WTC11 (cell line): ENCODE results near the gene CALML4. TPM values are rescaled to one million over a fixed set of nuclear protein-coding genes. Genes with fewer than 3 reads are reported as not detected.
A peak's percentile ranks its signal among the peaks of the same experiment; 100 is the strongest.

ENCODE experiments used
- ATF2 ChIP-seq: sonication (generic); formaldehyde crosslinking; IDR thresholded peaks from 2 replicates; pipeline ENCODE4 v1.8.1; 2022; ENCODE audit warnings: low read depth, missing genetic modification reagents, borderline replicate concordance
- CREB1 ChIP-seq: sonication (generic); formaldehyde crosslinking; IDR thresholded peaks from 2 replicates; pipeline ENCODE4 v1.8.0; 2023; ENCODE audit warnings: mild to moderate bottlenecking, missing genetic modification reagents
- CREM ChIP-seq: sonication (generic); formaldehyde crosslinking; IDR thresholded peaks from 2 replicates; pipeline ENCODE4 v1.8.1; 2022; ENCODE audit warnings: mild to moderate bottlenecking, missing genetic modification reagents, moderate library complexity
- CTCF ChIP-seq: fragments of 200-600 bp; IDR thresholded peaks from 2 replicates; pipeline ENCODE4 v1.8.0; 2022; ENCODE audit warnings: antibody characterized with exemption
- ELF4 ChIP-seq: sonication (generic); formaldehyde crosslinking; IDR thresholded peaks from 2 replicates; pipeline ENCODE4 v1.8.1; 2022; ENCODE audit warnings: low read depth, mild to moderate bottlenecking, moderate library complexity, missing genetic modification reagents
- ESRRA ChIP-seq: sonication (generic); formaldehyde crosslinking; IDR thresholded peaks from 2 replicates; pipeline ENCODE4 v1.8.1; 2022; ENCODE audit warnings: mild to moderate bottlenecking, missing genetic modification reagents, borderline replicate concordance
- ETV6 ChIP-seq: sonication (generic); formaldehyde crosslinking; IDR thresholded peaks from 2 replicates; pipeline ENCODE4 v1.8.1; 2022; ENCODE audit warnings: mild to moderate bottlenecking, missing genetic modification reagents
- GTF2I ChIP-seq: fragments of 250-450 bp; sonication (Bioruptor Pico); conservative IDR thresholded peaks from 2 replicates; pipeline ENCODE4 v1.4.0; 2021; ENCODE audit warnings: mild to moderate bottlenecking
- HMGA2 ChIP-seq: fragments of 250-450 bp; sonication (Bioruptor Pico); IDR thresholded peaks from 2 replicates; pipeline ENCODE4 v1.4.0; 2021; ENCODE audit warnings: mild to moderate bottlenecking, moderate library complexity
- JUN ChIP-seq: sonication (generic); formaldehyde crosslinking; IDR thresholded peaks from 2 replicates; pipeline ENCODE4 v1.8.0; 2023; ENCODE audit warnings: mild to moderate bottlenecking, missing genetic modification reagents
- KAT7 ChIP-seq: sonication (generic); formaldehyde crosslinking; IDR thresholded peaks from 2 replicates; pipeline ENCODE4 v1.8.1; 2023; ENCODE audit warnings: missing genetic modification reagents, mild to moderate bottlenecking, borderline replicate concordance
- MXD4 ChIP-seq: fragments of 250-450 bp; sonication (Bioruptor Pico); IDR thresholded peaks from 2 replicates; pipeline ENCODE4 v1.8.0; 2021; ENCODE audit warnings: mild to moderate bottlenecking, moderate library complexity, borderline replicate concordance
- NFE2L1 ChIP-seq: sonication (generic); formaldehyde crosslinking; IDR thresholded peaks from 2 replicates; pipeline ENCODE4 v1.8.1; 2023; ENCODE audit warnings: missing genetic modification reagents
- NR1H2 ChIP-seq: sonication (generic); formaldehyde crosslinking; IDR thresholded peaks from 2 replicates; pipeline ENCODE4 v1.9.0; 2021; ENCODE audit warnings: mild to moderate bottlenecking, moderate library complexity, missing genetic modification reagents
- NR2C2 ChIP-seq: sonication (generic); formaldehyde crosslinking; IDR thresholded peaks from 2 replicates; pipeline ENCODE4 v1.8.0; 2022; ENCODE audit warnings: mild to moderate bottlenecking, missing genetic modification reagents
- SMAD3 ChIP-seq: sonication (generic); formaldehyde crosslinking; IDR thresholded peaks from 2 replicates; pipeline ENCODE4 v1.8.0; 2022; ENCODE audit warnings: missing genetic modification reagents, mild to moderate bottlenecking, borderline replicate concordance
- TEAD1 ChIP-seq: sonication (generic); formaldehyde crosslinking; IDR thresholded peaks from 2 replicates; pipeline ENCODE4 v1.8.0; 2022; ENCODE audit warnings: mild to moderate bottlenecking, missing genetic modification reagents
- ZBTB21 ChIP-seq: sonication (generic); formaldehyde crosslinking; IDR thresholded peaks from 2 replicates; pipeline ENCODE4 v1.8.1; 2023; ENCODE audit warnings: mild to moderate bottlenecking, missing genetic modification reagents, borderline replicate concordance
- ZNF121 ChIP-seq: sonication (generic); formaldehyde crosslinking; IDR thresholded peaks from 2 replicates; pipeline ENCODE4 v1.8.0; 2023; ENCODE audit warnings: missing genetic modification reagents
- ZNF219 ChIP-seq: sonication (generic); formaldehyde crosslinking; IDR thresholded peaks from 2 replicates; pipeline ENCODE4 v1.8.0; 2023; ENCODE audit warnings: missing genetic modification reagents, mild to moderate bottlenecking, borderline replicate concordance
- ZNF416 ChIP-seq: fragments of 250-450 bp; sonication (Bioruptor Pico); IDR thresholded peaks from 2 replicates; pipeline ENCODE4 v1.9.0; 2021; ENCODE audit warnings: mild to moderate bottlenecking, inconsistent platforms
- ZNF532 ChIP-seq: fragments of 250-450 bp; sonication (Bioruptor Pico); IDR thresholded peaks from 2 replicates; pipeline ENCODE4 v1.9.0; 2021; ENCODE audit warnings: mild to moderate bottlenecking, borderline replicate concordance
- total RNA-seq: library from RNA; stranded (reverse); gene quantifications from 3 replicates; pipeline ENCODE4 v1.2.3, GENCODE V29; 2021
- TF ChIP-seq, protein P1 (sequence below): sonication (generic); formaldehyde crosslinking; IDR thresholded peaks from 2 replicates; pipeline ENCODE4 v1.8.1; 2023; ENCODE audit warnings: mild to moderate bottlenecking, missing genetic modification reagents
- TF ChIP-seq, protein P2 (sequence below): sonication (generic); formaldehyde crosslinking; IDR thresholded peaks from 2 replicates; pipeline ENCODE4 v1.8.1; 2023; ENCODE audit warnings: mild to moderate bottlenecking, missing genetic modification reagents, moderate library complexity
- TF ChIP-seq, protein P3 (sequence below): sonication (generic); formaldehyde crosslinking; IDR thresholded peaks from 2 replicates; pipeline ENCODE4 v1.8.1; 2023; ENCODE audit warnings: mild to moderate bottlenecking, missing genetic modification reagents
- TF ChIP-seq, protein P4 (sequence below): fragments of 250-450 bp; sonication (Bioruptor Pico); IDR thresholded peaks from 2 replicates; pipeline ENCODE4 v1.9.0; 2021; ENCODE audit warnings: moderate library complexity, mild to moderate bottlenecking, inconsistent platforms, borderline replicate concordance

CALML4 gene
- total RNA-seq, 1 experiment from 2014 or later, result 9.8 TPM

GRCh38 chr15:68229386-68230156 is 24.4 kb upstream of the CALML4 start, which contains the start of gene CLN6 (continued):
- TF ChIP-seq, protein P1, sequence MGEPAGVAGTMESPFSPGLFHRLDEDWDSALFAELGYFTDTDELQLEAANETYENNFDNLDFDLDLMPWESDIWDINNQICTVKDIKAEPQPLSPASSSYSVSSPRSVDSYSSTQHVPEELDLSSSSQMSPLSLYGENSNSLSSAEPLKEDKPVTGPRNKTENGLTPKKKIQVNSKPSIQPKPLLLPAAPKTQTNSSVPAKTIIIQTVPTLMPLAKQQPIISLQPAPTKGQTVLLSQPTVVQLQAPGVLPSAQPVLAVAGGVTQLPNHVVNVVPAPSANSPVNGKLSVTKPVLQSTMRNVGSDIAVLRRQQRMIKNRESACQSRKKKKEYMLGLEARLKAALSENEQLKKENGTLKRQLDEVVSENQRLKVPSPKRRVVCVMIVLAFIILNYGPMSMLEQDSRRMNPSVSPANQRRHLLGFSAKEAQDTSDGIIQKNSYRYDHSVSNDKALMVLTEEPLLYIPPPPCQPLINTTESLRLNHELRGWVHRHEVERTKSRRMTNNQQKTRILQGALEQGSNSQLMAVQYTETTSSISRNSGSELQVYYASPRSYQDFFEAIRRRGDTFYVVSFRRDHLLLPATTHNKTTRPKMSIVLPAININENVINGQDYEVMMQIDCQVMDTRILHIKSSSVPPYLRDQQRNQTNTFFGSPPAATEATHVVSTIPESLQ (CRISPR knock-in tag), result no peak
- TF ChIP-seq CREM (CRISPR knock-in tag) (peak; percentile 56; the same call in 1 of the 2 replicates), HMGA2 (CRISPR knock-in tag) (no peak), ZNF532 (CRISPR knock-in tag) (no peak), ETV6 (peak; percentile 88), MXD4 (CRISPR knock-in tag) (no peak), ZNF121 (CRISPR knock-in tag) (no peak), JUN (CRISPR knock-in tag) (0 out of 2 replicates have a peak, but pooled peaks have one; percentile 44), NFE2L1 (CRISPR knock-in tag) (peak; percentile 84; the same call in 1 of the 2 replicates), NR1H2 (CRISPR knock-in tag) (no peak), ZNF219 (CRISPR knock-in tag) (peak; percentile 72; the same call in 1 of the 2 replicates), NR2C2 (0 out of 2 replicates have a peak, but pooled peaks have one; percentile 39), ELF4 (CRISPR knock-in tag) (0 out of 2 replicates have a peak, but pooled peaks have one; percentile 50), ZBTB21 (CRISPR knock-in tag) (no peak), ZNF416 (CRISPR knock-in tag) (no peak), ESRRA (CRISPR knock-in tag) (peak; percentile 55; the same call in 1 of the 2 replicates), TEAD1 (CRISPR knock-in tag) (peak; percentile 93), CREB1 (CRISPR knock-in tag) (peak; percentile 65; the same call in 1 of the 2 replicates), SMAD3 (peak; percentile 76; the same call in 1 of the 2 replicates), GTF2I (CRISPR knock-in tag) (no peak), CTCF (no peak), ATF2 (CRISPR knock-in tag) (no peak), KAT7 (CRISPR knock-in tag) (no peak)
- TF ChIP-seq, protein P2, sequence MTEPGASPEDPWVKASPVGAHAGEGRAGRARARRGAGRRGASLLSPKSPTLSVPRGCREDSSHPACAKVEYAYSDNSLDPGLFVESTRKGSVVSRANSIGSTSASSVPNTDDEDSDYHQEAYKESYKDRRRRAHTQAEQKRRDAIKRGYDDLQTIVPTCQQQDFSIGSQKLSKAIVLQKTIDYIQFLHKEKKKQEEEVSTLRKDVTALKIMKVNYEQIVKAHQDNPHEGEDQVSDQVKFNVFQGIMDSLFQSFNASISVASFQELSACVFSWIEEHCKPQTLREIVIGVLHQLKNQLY (CRISPR knock-in tag), result no peak
- TF ChIP-seq, protein P3, sequence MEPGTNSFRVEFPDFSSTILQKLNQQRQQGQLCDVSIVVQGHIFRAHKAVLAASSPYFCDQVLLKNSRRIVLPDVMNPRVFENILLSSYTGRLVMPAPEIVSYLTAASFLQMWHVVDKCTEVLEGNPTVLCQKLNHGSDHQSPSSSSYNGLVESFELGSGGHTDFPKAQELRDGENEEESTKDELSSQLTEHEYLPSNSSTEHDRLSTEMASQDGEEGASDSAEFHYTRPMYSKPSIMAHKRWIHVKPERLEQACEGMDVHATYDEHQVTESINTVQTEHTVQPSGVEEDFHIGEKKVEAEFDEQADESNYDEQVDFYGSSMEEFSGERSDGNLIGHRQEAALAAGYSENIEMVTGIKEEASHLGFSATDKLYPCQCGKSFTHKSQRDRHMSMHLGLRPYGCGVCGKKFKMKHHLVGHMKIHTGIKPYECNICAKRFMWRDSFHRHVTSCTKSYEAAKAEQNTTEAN (CRISPR knock-in tag), result no peak
- TF ChIP-seq, protein P4, sequence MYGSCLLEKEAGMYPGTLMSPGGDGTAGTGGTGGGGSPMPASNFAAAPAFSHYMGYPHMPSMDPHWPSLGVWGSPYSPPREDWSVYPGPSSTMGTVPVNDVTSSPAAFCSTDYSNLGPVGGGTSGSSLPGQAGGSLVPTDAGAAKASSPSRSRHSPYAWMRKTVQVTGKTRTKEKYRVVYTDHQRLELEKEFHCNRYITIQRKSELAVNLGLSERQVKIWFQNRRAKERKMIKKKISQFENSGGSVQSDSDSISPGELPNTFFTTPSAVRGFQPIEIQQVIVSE (CRISPR knock-in tag), result no peak
